Neuronal stem cell (in vitro differentiated cells): Measurements from ENCODE around the gene PPP4R3B.

Source experiments
- DNase-seq: peaks from one replicate; pipeline ENCODE4 v3.0.0-alpha.2; 2013; ENCODE audit warnings: low spot score
- H2AFZ ChIP-seq: one replicate; pipeline ENCODE4 v1.6.1; 2013; ENCODE audit warnings: mild to moderate bottlenecking, low read length, inconsistent platforms
- H2AK5ac ChIP-seq: 2 replicates; pipeline ENCODE4 v1.6.1; 2013; ENCODE audit warnings: low read depth, mild to moderate bottlenecking, inconsistent platforms, low read length, moderate library complexity, mixed read lengths
- H2BK120ac ChIP-seq: 2 replicates; pipeline ENCODE4 v1.6.1; 2013; ENCODE audit warnings: low read depth, mild to moderate bottlenecking, inconsistent platforms, low read length, moderate library complexity, mixed read lengths
- H2BK12ac ChIP-seq: one replicate; pipeline ENCODE4 v1.6.1; 2013; ENCODE audit warnings: low read length, inconsistent platforms
- H2BK15ac ChIP-seq: 2 replicates; pipeline ENCODE4 v1.6.1; 2013; ENCODE audit warnings: mild to moderate bottlenecking, low read length, inconsistent platforms, mixed read lengths
- H2BK5ac ChIP-seq: one replicate; pipeline ENCODE4 v1.6.1; 2013; ENCODE audit warnings: inconsistent platforms, mild to moderate bottlenecking, low read length, moderate library complexity
- H3K14ac ChIP-seq: one replicate; pipeline ENCODE4 v1.6.1; 2013; ENCODE audit warnings: low read length, inconsistent platforms
- H3K18ac ChIP-seq: 2 replicates; pipeline ENCODE4 v1.6.1; 2013; ENCODE audit warnings: low read length, inconsistent platforms
- H3K23ac ChIP-seq: 2 replicates; pipeline ENCODE4 v1.6.1; 2013; ENCODE audit warnings: low read depth, mild to moderate bottlenecking, mixed read lengths, low read length, inconsistent platforms; ENCODE audit not compliant: poor library complexity
- H3K27ac ChIP-seq: replicated peaks from 3 replicates; pipeline ENCODE4 v1.5.1; 2013; ENCODE audit warnings: low read length, inconsistent platforms
- H3K27me3 ChIP-seq, 3 experiments: 2 replicates each; pipeline ENCODE4 v1.6.1; 2013; ENCODE audit warnings: low read length in 3 of 3, mild to moderate bottlenecking in 2 of 3, inconsistent platforms in 1 of 3, low read depth in 1 of 3, mixed read lengths in 1 of 3, moderate library complexity in 1 of 3; ENCODE audit not compliant: control insufficient read depth in 3 of 3, insufficient read depth in 3 of 3
- H3K36me3 ChIP-seq, 2 donors: replicated peaks in 1 of 2; 2 replicates each; pipeline ENCODE4 v1.6.1; 2013; ENCODE audit warnings: low read length in 2 of 2; ENCODE audit not compliant: control insufficient read depth in 2 of 2, insufficient read depth in 2 of 2
- H3K4ac ChIP-seq: 2 replicates; pipeline ENCODE4 v1.6.1; 2013; ENCODE audit warnings: inconsistent platforms, mild to moderate bottlenecking, low read length, moderate library complexity
- H3K4me1 ChIP-seq, 2 donors: 1 replicate in 1 of 2; 2 replicates in 1 of 2; pipeline ENCODE4 v1.6.1; 2013; ENCODE audit warnings: low read length in 2 of 2, low read depth in 1 of 2; ENCODE audit not compliant: control insufficient read depth in 2 of 2, insufficient read depth in 1 of 2
- H3K4me2 ChIP-seq: one replicate; pipeline ENCODE4 v1.6.1; 2013; ENCODE audit warnings: mild to moderate bottlenecking, low read length, inconsistent platforms; ENCODE audit not compliant: insufficient read depth, poor library complexity, severe bottlenecking
- H3K4me3 ChIP-seq, 2 donors: 2 replicates each; pipeline ENCODE4 v1.5.1; 2013; ENCODE audit warnings: low read length in 2 of 2, mild to moderate bottlenecking in 2 of 2, inconsistent platforms in 1 of 2, moderate library complexity in 1 of 2
- H3K79me1 ChIP-seq: one replicate; pipeline ENCODE4 v1.6.1; 2013; ENCODE audit warnings: low read depth, mild to moderate bottlenecking, inconsistent platforms, low read length, moderate library complexity
- H3K9ac ChIP-seq: one replicate; pipeline ENCODE4 v1.6.1; 2013; ENCODE audit warnings: mild to moderate bottlenecking, low read depth, low read length, inconsistent platforms; ENCODE audit not compliant: poor library complexity
- H3K9me3 ChIP-seq, 2 donors: replicated peaks in 1 of 2; 2 replicates each; pipeline versions ENCODE3 to v1.6.1; 2013; ENCODE audit warnings: low read length in 2 of 2, mild to moderate bottlenecking in 2 of 2, inconsistent platforms in 1 of 2, low read depth in 1 of 2, mixed read lengths in 1 of 2, moderate library complexity in 1 of 2; ENCODE audit not compliant: control insufficient read depth in 2 of 2, insufficient read depth in 1 of 2
- H4K8ac ChIP-seq: one replicate; pipeline ENCODE4 v1.6.1; 2013; ENCODE audit warnings: low read depth, mild to moderate bottlenecking, inconsistent platforms, low read length, moderate library complexity
- H4K91ac ChIP-seq: one replicate; pipeline ENCODE4 v1.6.1; 2013; ENCODE audit warnings: low read length, low read depth, mild to moderate bottlenecking, inconsistent platforms; ENCODE audit not compliant: poor library complexity
- WGBS, 2 donors: extraction: QIAGEN DNeasy Blood & Tissue Kit; methylation state at CpG; one replicate each; pipeline ENCODE4 v1.1.7; 2013; ENCODE audit warnings: missing lambda C conversion rate in 2 of 2, mixed read lengths in 1 of 2; ENCODE audit not compliant: insufficient read length in 2 of 2, insufficient replicate concordance in 1 of 2; ENCODE audit errors: extremely low coverage in 2 of 2; 5-methylcytosine and 5-hydroxymethylcytosine counted together

PPP4R3B gene

DNA sequence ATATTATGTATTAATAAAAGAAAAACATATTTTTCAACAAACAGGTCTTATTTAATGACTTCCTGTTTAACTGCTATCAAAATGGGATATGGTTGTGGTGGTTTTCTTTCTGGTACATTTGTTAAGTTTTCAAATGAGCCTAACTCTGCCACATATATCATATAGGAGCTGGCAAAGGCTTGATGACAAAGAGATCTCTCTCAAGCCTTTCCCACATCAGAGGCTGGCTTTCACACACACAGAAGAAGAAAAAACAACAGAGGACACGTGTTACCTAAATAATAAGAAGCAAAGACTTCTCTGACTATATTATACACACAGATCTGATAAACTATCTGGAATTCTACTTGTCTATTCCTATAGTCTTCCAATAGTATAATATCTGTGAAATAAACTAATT is 51.8 kb downstream of the PPP4R3B start:
- no peak overlapping the region for H3K23ac ChIP-seq
- peaks cover 13 to 95% of the 10 kb centered on the region in 2 donors for H3K36me3 ChIP-seq
- no CpG with 5 or more reads among the region's 1 CpG for WGBS, 2 donors
- DNase-seq = no peak
- H4K8ac ChIP-seq = no peak overlapping the region
- no peak overlapping the region for H2BK15ac ChIP-seq
- H3K9me3 ChIP-seq = peaks cover 7 to 30% of the 10 kb centered on the region in 2 donors
- no peak overlapping the region for H2AK5ac ChIP-seq
- H2AFZ ChIP-seq = no peak overlapping the region
- H3K14ac ChIP-seq = no peak overlapping the region
- H3K4me1 ChIP-seq = no peaks in the 10 kb centered on the region
- H3K4me3 ChIP-seq = no peak overlapping the region
- H3K9ac ChIP-seq = no peak overlapping the region
- no peaks in the 10 kb centered on the region for H3K79me1 ChIP-seq
- H2BK120ac ChIP-seq = no peak overlapping the region
- no peak overlapping the region for H3K4ac ChIP-seq
- no peak overlapping the region for H4K91ac ChIP-seq
- H2BK12ac ChIP-seq = no peak overlapping the region
- H3K4me2 ChIP-seq = no peak overlapping the region
- no peaks in the 10 kb centered on the region for H3K27me3 ChIP-seq
- no peak overlapping the region for H2BK5ac ChIP-seq
- no peak overlapping the region for H3K27ac ChIP-seq
- no peak overlapping the region for H3K18ac ChIP-seq

- Histone ChIP-seq H4K91ac (no peak overlapping the region), H4K8ac (no peak overlapping the region), H2BK5ac (no peak overlapping the region), H3K4me1 (no peaks in the 10 kb centered on the region), H3K36me3 (peaks cover 18 to 93% of the 10 kb centered on the region in 2 donors), H2BK15ac (no peak overlapping the region), H2BK12ac (no peak overlapping the region), H3K23ac (no peak overlapping the region), H3K79me1 (peaks cover 2% of the 10 kb centered on the region), H3K9me3 (peaks cover 7 to 30% of the 10 kb centered on the region in 2 donors), H3K9ac (no peak overlapping the region), H2AK5ac (no peak overlapping the region), H3K27me3 (no peaks in the 10 kb centered on the region), H2BK120ac (no peak overlapping the region), H3K18ac (no peak overlapping the region), H3K4ac (no peak overlapping the region), H2AFZ (no peak overlapping the region), H3K27ac (no peak overlapping the region), H3K4me2 (no peak overlapping the region), H3K4me3 (no peak overlapping the region), H3K14ac (no peak overlapping the region)
- no peak for DNase-seq
- WGBS, 2 donors = no CpG with 5 or more reads among the region's 3 CpGs
Observed at GRCh38 chr2:55560855-55561254, 56.6 kb downstream of the PPP4R3B start.

GRCh38 chr2:55556809-55557208 is 60.6 kb downstream of the PPP4R3B start:
- no peak overlapping the region for H2AK5ac ChIP-seq
- H2BK5ac ChIP-seq = no peak overlapping the region
- H2BK120ac ChIP-seq = no peak overlapping the region
- H4K8ac ChIP-seq = peak overlapping the region; percentile 17
- peaks cover 6 to 12% of the 10 kb centered on the region in 2 donors for H3K9me3 ChIP-seq
- H3K27ac ChIP-seq = no peak overlapping the region
- H3K36me3 ChIP-seq = peaks cover 16 to 85% of the 10 kb centered on the region in 2 donors
- peaks cover 2% of the 10 kb centered on the region for H3K79me1 ChIP-seq
- no peak overlapping the region for H3K4me3 ChIP-seq
- H4K91ac ChIP-seq = no peak overlapping the region
- H2AFZ ChIP-seq = no peak overlapping the region
- DNase-seq = no peak
- H3K18ac ChIP-seq = no peak overlapping the region
- H3K14ac ChIP-seq = no peak overlapping the region
- H2BK15ac ChIP-seq = no peak overlapping the region
- no peak overlapping the region for H3K4me2 ChIP-seq
- H3K4ac ChIP-seq = no peak overlapping the region
- no peak overlapping the region for H3K9ac ChIP-seq
- no peak overlapping the region for H2BK12ac ChIP-seq
- WGBS, 2 donors = no CpG with 5 or more reads among the region's 9 CpGs
- no peaks in the 10 kb centered on the region for H3K27me3 ChIP-seq
- no peak overlapping the region for H3K23ac ChIP-seq
- no peaks in the 10 kb centered on the region for H3K4me1 ChIP-seq

DNA sequence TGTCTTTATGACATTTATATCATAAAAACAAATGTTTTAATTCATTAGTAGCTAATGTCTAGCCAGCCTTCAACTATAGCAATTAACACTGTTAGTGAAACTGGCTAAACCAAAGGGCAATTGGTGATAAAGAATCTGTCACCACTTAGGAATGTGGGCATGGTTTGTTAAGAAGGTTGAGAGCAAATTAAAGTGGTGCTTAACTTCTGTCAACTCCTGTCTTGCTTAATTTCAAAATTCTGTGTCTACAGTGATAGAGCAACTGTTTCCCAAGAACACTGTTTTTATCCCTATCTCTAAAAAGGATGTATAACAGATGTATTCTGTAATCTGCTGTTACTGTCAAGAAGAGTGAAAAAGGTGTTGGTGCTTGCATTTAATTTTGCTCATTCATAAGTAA is 61.4 kb downstream of the PPP4R3B start:
- Histone ChIP-seq H2BK12ac (no peak overlapping the region), H4K8ac (no peak overlapping the region), H2BK15ac (no peak overlapping the region), H3K27ac (no peak overlapping the region), H3K79me1 (peaks cover 2% of the 10 kb centered on the region), H3K14ac (no peak overlapping the region), H3K9me3 (peaks cover 2 to 3% of the 10 kb centered on the region in 2 donors), H3K4me1 (no peaks in the 10 kb centered on the region), H4K91ac (no peak overlapping the region), H3K9ac (no peak overlapping the region), H3K4me2 (no peak overlapping the region), H3K4ac (no peak overlapping the region), H2AK5ac (no peak overlapping the region), H2BK5ac (no peak overlapping the region), H2BK120ac (no peak overlapping the region), H3K18ac (no peak overlapping the region), H3K4me3 (no peak overlapping the region), H3K27me3 (no peaks in the 10 kb centered on the region), H3K36me3 (peaks cover 11 to 81% of the 10 kb centered on the region in 2 donors), H2AFZ (no peak overlapping the region), H3K23ac (no peak overlapping the region)
- DNase-seq = no peak
